NCI-H2029 treated with DMSO at 0.1 percent for 48 hours (cell line): ENCODE measurements around the gene GPR12.
"Not testable (repeated sequence)": the region's sequence is repeated elsewhere in the genome, so short reads cannot be mapped to it uniquely, and the experiment has no call there.

Experiments used
- DNase-seq: peaks from one replicate; lab custom pipeline; 2025; lab: John Stamatoyannopoulos, UW

GPR12 gene

GRCh38 chr13:26747706-26748105 is 12.9 kb downstream of the GPR12 start:
- DNase-seq, result no peak

DNA sequence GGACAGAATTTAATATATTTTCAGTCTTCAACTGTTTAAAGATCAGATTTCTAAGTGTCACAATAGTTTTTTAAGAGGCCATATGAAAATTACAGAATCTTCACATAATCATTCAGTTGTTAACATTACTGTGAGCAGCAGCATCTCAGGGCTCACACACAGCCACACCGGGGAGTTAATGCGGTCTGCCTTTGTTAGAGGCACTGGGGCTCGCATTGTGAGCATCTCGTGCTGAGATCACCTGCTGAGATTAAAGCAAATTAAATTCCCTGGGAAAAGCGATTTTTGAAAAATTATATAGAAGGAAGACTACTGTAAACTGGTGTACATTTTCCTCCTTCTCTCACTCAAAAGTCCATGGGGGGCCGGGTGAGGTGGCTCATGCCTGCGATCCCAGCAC is 16.6 kb downstream of the GPR12 start:
- DNase-seq, result no peak

- DNase-seq, result no peak
Observed at GRCh38 chr13:26742691-26743358, 17.8 kb downstream of the GPR12 start.

GRCh38 chr13:26735677-26736076 is 24.9 kb downstream of the GPR12 start:
- no peak for DNase-seq

DNA sequence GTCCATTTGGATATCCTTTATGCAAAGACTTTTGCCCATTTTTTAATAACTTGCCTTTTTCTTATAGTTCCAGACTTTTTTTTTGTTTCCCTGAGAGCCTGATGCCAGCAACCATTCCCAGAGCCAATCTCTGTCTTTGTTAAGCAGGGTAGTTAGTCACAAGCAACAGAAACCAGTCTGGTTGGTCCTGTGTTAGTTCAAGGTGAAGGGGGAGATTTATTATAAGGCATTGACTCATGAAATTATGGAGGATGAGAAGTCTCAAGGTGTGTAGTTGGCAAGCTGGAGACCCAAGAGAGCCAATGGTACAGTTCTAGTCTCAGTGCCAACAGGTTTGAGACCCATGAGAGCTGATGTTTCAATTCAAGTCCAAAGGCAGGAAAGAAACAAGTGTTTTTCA is 33.0 kb downstream of the GPR12 start:
- no peak for DNase-seq

GRCh38 chr13:26727122-26727521 is 33.5 kb downstream of the GPR12 start:
- DNase-seq, result no peak

- DNase-seq, result no peak
Observed at GRCh38 chr13:26726684-26727083, 33.9 kb downstream of the GPR12 start.

- not testable (repeated sequence) for DNase-seq
Observed at GRCh38 chr13:26723620-26724019, 37.0 kb downstream of the GPR12 start.

GRCh38 chr13:26722321-26722720 is 38.3 kb downstream of the GPR12 start:
- no peak for DNase-seq

GRCh38 chr13:26721251-26722121 is 39.1 kb downstream of the GPR12 start:
- no peak for DNase-seq

DNA sequence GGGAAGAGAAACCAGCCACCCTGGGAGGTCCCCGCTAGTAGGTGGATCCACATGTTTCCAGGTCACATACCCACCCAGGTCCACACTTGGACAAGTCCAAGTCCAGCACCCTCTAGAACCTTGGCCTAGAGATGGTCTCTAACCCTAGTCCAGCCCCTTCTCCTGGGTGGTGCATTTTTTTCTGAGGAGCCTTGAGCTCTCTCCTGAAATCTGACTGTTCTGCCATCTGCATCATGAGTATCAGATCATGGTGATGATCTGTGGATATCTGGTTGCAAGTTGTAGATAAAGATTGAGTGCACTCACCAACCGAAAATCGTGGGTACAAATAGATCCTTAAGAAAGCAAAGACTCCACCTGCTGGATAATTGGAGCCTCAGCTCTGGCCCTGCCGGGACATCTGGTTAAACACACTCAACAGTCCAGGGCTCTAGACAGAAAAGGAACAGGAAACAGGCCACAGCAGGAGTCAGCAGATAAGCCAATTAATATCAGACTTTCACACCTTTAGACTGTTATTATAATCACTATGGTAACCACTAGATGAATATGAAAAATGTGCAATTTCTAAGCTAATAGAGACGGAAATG is 41.1 kb downstream of the GPR12 start:
- peak; percentile 9 for DNase-seq

GRCh38 chr13:26718872-26719271 is 41.7 kb downstream of the GPR12 start:
- no peak for DNase-seq

- no peak for DNase-seq
Observed at GRCh38 chr13:26718146-26718545, 42.4 kb downstream of the GPR12 start.

DNA sequence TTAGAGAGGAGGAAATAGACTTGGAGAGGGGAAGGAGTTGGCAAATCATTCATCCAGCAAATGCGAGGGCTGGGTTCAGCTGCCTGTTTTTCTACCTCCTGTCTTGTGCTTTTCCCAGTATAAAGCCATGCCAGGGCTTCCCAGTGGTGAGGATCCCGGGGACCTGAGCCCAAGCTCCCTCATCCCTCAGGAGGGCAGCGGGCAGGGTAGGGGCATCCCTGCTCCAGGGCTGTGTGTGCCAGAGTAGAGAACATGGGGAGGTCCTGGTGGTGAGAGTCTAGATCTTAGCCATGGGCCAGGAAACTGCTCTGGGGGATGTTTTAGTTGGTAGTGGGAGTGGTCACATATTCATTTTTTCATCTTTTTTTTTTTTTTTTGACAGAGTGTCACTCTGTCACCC is 43.6 kb downstream of the GPR12 start:
- no peak for DNase-seq

DNA sequence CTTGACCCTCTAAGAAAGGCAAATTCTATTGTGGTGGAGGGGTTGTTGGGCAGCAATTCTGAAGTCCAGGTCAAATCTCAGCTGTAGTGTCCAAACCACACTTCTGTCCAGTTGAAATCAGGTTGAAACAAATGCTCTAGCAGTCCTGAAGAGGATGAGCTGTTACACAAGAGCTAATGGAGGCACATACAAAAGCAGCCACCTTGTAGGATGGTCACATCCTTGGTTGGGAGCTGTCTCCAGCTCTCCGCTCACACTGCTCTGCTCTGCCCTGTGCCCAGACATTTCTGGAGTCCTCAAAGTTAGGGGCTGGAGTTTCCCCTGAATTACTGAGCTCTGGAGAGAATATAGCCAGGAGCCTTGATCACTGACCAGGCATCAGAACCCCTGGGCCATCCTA is 47.2 kb downstream of the GPR12 start:
- no peak for DNase-seq

DNA sequence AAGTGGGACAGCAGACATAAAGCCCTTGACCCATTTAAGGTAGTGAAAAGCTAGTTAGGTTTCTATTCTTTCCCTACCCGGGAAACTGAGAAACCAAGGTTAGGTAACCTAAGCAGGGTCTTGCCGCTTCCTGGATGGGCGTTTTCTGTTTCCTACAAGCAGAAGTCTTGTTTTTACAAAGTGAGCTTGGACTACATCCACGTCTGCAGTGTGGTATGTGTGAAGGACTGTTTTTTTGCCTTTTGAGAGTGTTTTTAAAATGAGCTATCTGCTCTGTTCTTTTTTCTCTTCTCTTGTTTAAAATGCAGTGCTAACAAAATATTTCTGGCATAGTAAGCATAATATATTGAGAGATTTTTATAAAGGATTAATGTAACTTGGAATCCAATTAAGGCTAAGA is 49.4 kb downstream of the GPR12 start:
- no peak for DNase-seq

GRCh38 chr13:26710166-26710565 is 50.4 kb downstream of the GPR12 start:
- DNase-seq, result no peak

GRCh38 chr13:26709461-26709860 is 51.1 kb downstream of the GPR12 start:
- DNase-seq, result no peak

DNA sequence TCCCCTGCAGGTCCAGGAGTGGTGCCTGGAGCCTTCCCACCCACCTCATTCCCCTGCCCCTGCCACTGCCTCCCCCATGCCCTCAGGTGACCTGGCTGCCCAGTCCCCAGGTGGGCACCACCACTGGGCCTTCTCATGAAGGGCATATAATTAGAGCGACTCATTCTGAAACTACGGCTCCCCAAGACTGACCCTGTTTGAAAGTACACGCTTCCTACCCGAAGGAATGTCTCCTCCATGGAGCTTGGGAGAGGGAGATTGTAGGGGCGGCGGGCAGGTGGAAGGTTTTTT is 52.6 kb downstream of the GPR12 start:
- no peak for DNase-seq

DNA sequence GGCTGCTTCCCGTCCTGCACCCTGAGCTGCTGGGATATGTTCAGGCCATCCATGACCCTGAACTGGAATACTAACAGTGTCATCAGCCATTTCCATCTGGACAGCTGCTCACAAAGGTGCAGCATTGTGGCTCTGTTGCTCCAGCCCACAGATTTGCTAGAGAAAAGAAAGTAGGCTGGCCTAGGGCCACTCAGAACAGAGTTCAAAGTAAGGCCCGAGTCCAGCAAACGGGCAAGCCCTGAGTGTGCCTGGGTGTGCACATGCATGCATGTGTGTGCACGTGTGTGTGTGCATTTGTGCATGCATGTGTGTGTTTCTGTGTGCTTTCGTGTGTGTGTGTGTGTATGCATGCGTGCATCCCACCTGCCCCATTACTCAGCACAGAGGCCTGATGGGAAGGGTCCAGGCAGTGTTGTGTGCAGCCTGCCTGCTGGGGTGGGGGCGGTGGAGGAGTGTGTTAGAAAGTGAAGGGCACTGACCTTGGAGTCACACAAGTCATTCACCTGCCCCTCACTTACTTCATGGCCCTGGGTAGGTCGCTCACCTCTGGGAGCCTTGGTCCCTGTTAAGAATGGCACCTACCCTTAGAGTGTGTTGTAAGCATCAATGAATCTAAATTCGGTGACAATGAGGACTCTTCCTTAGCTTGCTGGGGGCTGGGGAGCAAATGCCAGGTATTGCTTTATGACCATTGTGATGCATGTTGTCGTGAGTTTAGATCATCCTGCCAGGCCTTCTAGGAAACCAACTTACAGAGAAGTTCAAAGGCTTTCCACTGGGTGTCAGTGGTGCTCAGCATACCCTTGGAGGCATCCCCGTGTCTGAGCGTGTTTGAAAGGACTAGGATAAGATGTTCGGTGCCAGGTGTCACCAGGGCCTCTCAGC is 53.2 kb downstream of the GPR12 start:
- peak; percentile 16 for DNase-seq

GRCh38 chr13:26706381-26706780 is 54.2 kb downstream of the GPR12 start:
- DNase-seq, result no peak

DNA sequence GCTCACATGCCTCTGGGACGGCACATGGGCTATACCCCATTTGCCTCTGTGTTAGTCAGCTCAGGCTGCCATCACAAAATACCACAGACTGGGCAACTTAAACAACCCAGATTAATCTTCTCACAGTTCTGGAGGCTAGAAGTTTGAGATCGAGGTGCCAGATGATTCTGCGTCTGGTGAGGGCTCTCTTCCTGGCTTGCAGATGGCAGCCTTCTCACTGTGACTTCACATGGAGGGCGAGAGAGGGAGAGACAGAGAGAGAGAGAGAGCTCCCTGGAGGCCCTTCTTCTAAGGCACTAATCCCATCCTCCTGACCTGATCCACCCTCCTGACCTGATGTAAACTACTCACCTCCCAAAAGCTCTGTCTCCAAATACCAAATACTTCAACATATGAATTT is 55.0 kb downstream of the GPR12 start:
- no peak for DNase-seq
